ENCODE data around the gene CXCR5.

The CXCR5 gene

GRCh38 chr11:118912742-118913410 lies 29.2 kb downstream of the CXCR5 start:
- DNase-seq (ENCODE audit: low read depth in 2 of 2): no peak

- DNase-seq (ENCODE audit: low read depth in 2 of 2): no peak
These were observed 29.9 kb downstream of the CXCR5 start for GRCh38 chr11:118913411-118914125.

GRCh38 chr11:118914178-118914918 lies 30.7 kb downstream of the CXCR5 start:
- DNase-seq (ENCODE audit: low read depth in 2 of 2): peak in 1 of 2 donors; percentile 49

- DNase-seq (ENCODE audit: low read depth in 2 of 2): no peak
These were observed 31.3 kb downstream of the CXCR5 start for GRCh38 chr11:118914987-118915386.

- DNase-seq (ENCODE audit: low read depth in 2 of 2): no peak
These were observed 31.7 kb downstream of the CXCR5 start for GRCh38 chr11:118915396-118915795.

- no peak for DNase-seq (ENCODE audit: low read depth in 2 of 2)
These were observed 32.5 kb downstream of the CXCR5 start for GRCh38 chr11:118915941-118916841.

- DNase-seq (ENCODE audit: low read depth in 2 of 2): no peak
These were observed 33.2 kb downstream of the CXCR5 start for GRCh38 chr11:118916842-118917388.

GRCh38 chr11:118917481-118918127 lies 33.9 kb downstream of the CXCR5 start:
- DNase-seq (ENCODE audit: low read depth in 2 of 2): no peak

- no peak for DNase-seq (ENCODE audit: low read depth in 2 of 2)
These were observed 34.5 kb downstream of the CXCR5 start for GRCh38 chr11:118918128-118918685.

GRCh38 chr11:118918686-118919280 lies 35.1 kb downstream of the CXCR5 start:
- DNase-seq (ENCODE audit: low read depth in 2 of 2): no peak

GRCh38 chr11:118921121-118921928 lies 37.6 kb downstream of the CXCR5 start:
- DNase-seq (ENCODE audit: low read depth in 2 of 2): no peak

- no peak for DNase-seq (ENCODE audit: low read depth in 2 of 2)
These were observed 38.4 kb downstream of the CXCR5 start for GRCh38 chr11:118921929-118922744.

GRCh38 chr11:118922745-118923627 lies 39.3 kb downstream of the CXCR5 start:
- no peak for DNase-seq (ENCODE audit: low read depth in 2 of 2)

- no peak for DNase-seq (ENCODE audit: low read depth in 2 of 2)
These were observed 40.3 kb downstream of the CXCR5 start for GRCh38 chr11:118923721-118924587.

- DNase-seq (ENCODE audit: low read depth in 2 of 2): no peak
These were observed 41.2 kb downstream of the CXCR5 start for GRCh38 chr11:118924591-118925585.

All from stimulated activated CD8-positive, alpha-beta memory T cell treated with anti-CD3 and anti-CD28 coated beads, Interleukin-2, amount 100 ng/mL, for 1 hour (primary cell).